H7 (cell line): ENCODE data around the gene BAAT. TPM values are rescaled to one million over a fixed set of nuclear protein-coding genes. Genes with fewer than 3 reads are reported as not detected.

ENCODE experiments used
- DNase-seq: peaks from one replicate; pipeline ENCODE4 v3.0.0; 2012
- H3K27me3 ChIP-seq: 2 replicates; pipeline ENCODE4 v1.6.0; 2011; ENCODE audit warnings: mild to moderate bottlenecking, low read length; ENCODE audit not compliant: control insufficient read depth, insufficient read depth
- H3K36me3 ChIP-seq: replicated peaks from 2 replicates; pipeline ENCODE4 v1.5.1; 2011; ENCODE audit warnings: low read length; ENCODE audit not compliant: control insufficient read depth, insufficient read depth
- H3K4me3 ChIP-seq: 2 replicates; pipeline ENCODE4 v1.5.1; 2011; ENCODE audit warnings: low read depth, mild to moderate bottlenecking, control low read depth, low read length, moderate library complexity; ENCODE audit not compliant: insufficient read depth
- total RNA-seq: library from RNA; depleted of rRNA; stranded (reverse); fragments of >200 nt; shearing (Covaris generic); gene quantifications from 2 replicates; pipeline ENCODE4 v1.2.3, GENCODE V29; 2014

Gene BAAT
- total RNA-seq, 1 experiment from 2014 or later, result 0.10 TPM

- no peak for DNase-seq
- Histone ChIP-seq H3K27me3 (no peaks in the 10 kb centered on the region), H3K4me3 (no peak overlapping the region), H3K36me3 (no peaks in the 10 kb centered on the region)
These were observed 2.9 kb downstream of the BAAT start for GRCh38 chr9:101381833-101382342.

- no peaks in the 10 kb centered on the region for H3K27me3 ChIP-seq
- DNase-seq, result no peak
- no peak overlapping the region for H3K4me3 ChIP-seq
- H3K36me3 ChIP-seq, result no peaks in the 10 kb centered on the region
These were observed 3.7 kb downstream of the BAAT start for GRCh38 chr9:101381118-101381517.

DNA sequence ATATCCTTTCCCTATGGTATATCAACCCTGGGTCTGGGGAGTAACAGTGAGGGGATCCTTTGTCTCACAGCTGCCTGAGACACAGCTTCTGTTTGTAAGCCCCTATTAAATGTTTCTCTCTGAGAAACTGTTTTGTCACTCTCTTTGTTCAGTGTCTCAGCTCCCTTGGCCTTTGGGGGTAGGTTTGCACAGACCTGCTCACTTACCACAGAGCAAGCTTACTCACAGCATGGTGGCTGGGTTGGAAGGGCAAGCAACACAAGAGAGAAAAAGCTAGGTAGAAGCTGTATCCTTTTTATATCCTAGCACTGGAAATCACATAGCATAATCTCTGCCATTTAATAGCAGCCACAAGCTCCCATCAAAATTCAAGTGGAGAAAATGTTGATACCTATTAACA is 4.5 kb downstream of the BAAT start:
- no peak for DNase-seq

DNA sequence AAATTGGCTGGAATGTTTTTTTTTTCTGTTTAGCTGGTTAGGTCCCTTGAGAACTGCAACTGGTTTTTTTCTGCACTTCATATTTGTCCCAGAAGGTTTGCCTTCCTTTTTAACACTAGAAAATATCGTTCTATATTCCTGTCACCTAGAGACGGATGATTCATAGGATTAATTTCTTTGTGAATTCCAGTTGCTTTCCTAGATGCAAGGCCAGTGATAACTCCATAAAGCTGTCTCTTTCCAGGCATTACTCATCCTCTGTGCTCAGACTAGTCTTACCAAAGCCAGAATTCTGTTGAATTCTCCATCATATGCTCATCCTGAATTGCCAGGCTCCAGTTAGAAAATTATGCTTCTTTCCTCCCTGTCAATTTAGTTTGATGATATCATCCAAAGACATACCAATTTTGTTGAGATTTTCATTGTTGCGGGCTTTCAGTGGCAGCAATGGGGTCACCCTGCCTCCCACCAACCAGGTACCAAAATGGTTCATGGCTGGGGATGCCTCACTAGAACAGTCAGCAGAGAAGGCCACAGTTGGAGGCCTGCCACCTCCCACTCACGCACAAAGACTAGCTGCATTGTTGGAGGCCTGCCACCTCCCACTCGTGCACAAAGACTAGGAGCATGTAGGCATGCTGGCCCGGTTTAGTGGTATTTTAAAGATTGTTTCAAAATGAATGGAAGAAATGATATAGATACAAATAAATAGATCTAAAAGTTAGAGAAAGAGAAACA is 8.5 kb downstream of the BAAT start:
- Histone ChIP-seq H3K27me3 (no peaks in the 10 kb centered on the region), H3K36me3 (no peaks in the 10 kb centered on the region), H3K4me3 (no peak overlapping the region)
- no peak for DNase-seq

More for the DNA sequence above, 4.5 kb downstream of the BAAT start:
- Histone ChIP-seq H3K36me3 (no peaks in the 10 kb centered on the region), H3K4me3 (no peak overlapping the region), H3K27me3 (no peaks in the 10 kb centered on the region)

- Histone ChIP-seq H3K27me3 (no peaks in the 10 kb centered on the region), H3K4me3 (no peak overlapping the region), H3K36me3 (no peaks in the 10 kb centered on the region)
- no peak for DNase-seq
These were observed 9.3 kb downstream of the BAAT start for GRCh38 chr9:101375546-101375945.

DNA sequence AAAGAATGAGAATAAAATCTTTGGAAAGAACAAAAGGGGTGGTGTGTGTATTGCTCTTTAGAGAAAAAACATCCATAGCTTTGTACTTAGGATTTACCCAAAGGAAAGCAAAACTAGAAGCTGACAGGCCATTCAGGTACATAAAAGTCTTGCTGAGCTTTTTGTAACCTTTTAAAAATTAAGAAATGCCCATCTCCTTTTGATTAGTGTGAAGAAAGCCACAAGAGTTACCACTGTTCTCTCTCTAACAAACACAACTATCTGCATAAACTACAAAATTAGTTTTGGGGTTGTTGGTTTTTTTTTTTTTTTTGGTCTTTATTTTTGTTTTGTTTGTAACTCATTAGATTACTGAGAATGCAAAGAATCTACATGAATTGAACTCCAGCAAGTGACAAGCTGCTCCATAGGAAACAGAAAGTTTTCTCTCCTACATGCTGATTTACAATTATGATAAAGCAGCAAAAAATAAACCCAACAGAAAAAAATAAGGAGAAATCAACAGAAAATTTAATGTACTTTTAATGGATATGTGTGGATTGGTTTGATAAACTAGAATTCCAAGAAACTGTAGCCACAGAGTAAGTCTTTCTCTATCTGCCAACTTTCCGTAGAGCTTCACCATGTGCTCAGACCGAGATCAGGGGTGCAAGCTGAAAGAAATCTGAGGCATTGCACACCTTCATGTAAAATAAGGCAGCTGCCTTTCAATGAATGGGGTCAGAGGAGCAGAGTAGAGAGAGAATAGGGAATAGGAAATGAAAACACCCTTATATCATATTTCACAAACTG is 12.3 kb downstream of the BAAT start:
- DNase-seq, result no peak
- H3K36me3 ChIP-seq, result no peaks in the 10 kb centered on the region
- no peak overlapping the region for H3K4me3 ChIP-seq
- H3K27me3 ChIP-seq, result no peaks in the 10 kb centered on the region

- no peak for DNase-seq
- Histone ChIP-seq H3K4me3 (no peak overlapping the region), H3K27me3 (no peaks in the 10 kb centered on the region), H3K36me3 (no peaks in the 10 kb centered on the region)
These were observed 13.0 kb downstream of the BAAT start for GRCh38 chr9:101371813-101372212.

DNA sequence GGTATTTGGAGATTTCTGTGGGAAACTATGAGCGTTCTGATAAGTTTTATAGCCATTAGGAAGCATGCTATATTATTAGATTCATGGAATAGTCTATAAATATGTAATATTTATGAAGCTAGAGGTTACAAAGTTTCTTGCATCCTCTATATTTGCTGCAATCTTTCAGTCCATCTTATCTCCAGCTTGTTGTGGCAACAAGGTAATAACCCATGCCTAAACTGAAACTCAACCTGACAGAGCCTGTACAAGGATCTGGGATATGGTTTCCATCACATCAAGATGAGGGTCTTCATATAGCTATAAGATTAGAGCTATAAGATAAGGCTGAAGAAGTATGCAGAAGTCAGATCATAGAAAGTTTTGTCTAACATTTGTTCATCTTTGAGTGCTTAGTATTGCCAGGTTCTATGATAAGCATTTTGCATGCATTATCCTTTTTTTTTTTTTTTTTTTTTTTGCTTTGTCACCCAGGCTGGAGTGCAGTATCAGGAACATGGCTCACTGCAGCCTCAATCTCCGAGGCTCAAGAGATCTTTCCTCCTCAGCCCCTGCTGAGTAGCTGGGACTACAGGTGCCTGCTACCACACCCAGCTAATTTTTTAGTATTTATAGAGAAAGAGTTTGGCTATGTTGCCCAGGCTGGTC is 14.8 kb downstream of the BAAT start:
- H3K27me3 ChIP-seq, result no peaks in the 10 kb centered on the region
- H3K4me3 ChIP-seq, result no peak overlapping the region

GRCh38 chr9:101369286-101369685 is 15.5 kb downstream of the BAAT start:
- Histone ChIP-seq H3K27me3 (no peaks in the 10 kb centered on the region), H3K36me3 (no peaks in the 10 kb centered on the region), H3K4me3 (no peak overlapping the region)
- DNase-seq, result no peak

More for the DNA sequence above, 14.8 kb downstream of the BAAT start:
- no peaks in the 10 kb centered on the region for H3K36me3 ChIP-seq
- DNase-seq, result no peak

- H3K4me3 ChIP-seq, result no peak overlapping the region
- H3K27me3 ChIP-seq, result no peaks in the 10 kb centered on the region
- H3K36me3 ChIP-seq, result no peaks in the 10 kb centered on the region
- DNase-seq, result no peak
These were observed 17.5 kb downstream of the BAAT start for GRCh38 chr9:101367323-101367722.

DNA sequence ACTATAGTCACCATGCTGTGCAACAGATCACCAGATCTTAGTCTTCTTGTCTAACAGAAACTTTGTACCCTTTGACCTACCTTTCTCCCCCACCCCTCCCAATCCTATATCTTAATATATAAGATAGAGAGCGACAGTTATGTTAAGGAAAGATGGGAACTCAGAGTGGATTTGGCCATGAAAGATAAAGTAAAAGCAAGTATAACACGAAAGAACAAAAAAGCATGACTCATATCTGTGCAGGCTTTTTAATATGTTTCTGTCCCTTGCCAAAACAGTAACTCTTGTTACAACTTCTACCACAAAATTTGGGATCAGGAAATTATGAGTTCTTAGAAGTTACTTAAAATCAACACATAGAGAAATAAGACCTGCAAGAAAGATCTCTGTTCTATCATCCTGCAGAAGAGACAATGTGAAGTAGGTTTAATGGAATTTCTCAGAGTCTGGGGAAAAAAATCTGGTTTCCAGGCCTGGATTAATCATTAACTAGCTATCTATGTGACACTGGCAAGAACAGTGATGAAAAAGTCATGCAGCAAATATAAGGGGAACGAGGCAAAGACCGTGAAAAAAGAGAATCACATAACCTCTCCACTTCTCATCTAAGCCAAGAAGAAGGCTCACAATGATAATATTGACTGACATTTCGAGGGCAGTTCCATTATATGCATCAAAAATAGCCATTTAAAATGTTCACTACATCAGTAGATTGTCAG is 18.6 kb downstream of the BAAT start:
- Histone ChIP-seq H3K4me3 (no peak overlapping the region), H3K36me3 (no peaks in the 10 kb centered on the region), H3K27me3 (no peaks in the 10 kb centered on the region)
- DNase-seq, result no peak

DNA sequence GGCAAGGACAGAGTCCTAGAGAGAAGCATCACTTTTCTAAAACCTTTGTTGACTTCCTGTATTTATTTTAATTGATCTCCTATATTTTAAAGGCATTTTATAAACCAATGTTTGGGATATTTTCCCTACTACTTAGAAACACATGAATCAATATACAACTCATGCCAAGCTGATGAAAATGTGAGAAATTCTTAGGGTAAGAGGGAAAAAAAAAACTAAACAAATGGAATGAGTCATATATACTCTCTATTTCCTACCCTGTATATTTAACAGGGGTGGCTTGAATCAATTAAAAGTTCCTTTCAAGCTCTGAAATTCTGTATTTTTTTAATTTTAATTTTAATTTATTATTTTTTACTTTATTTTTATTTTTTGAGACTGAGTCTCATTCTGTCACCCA is 19.6 kb downstream of the BAAT start:
- Histone ChIP-seq H3K27me3 (no peaks in the 10 kb centered on the region), H3K36me3 (no peaks in the 10 kb centered on the region)
- no peak for DNase-seq

GRCh38 chr9:101362450-101362849 is 22.4 kb downstream of the BAAT start:
- no peak overlapping the region for H3K4me3 ChIP-seq
- H3K27me3 ChIP-seq, result no peaks in the 10 kb centered on the region
- no peak for DNase-seq
- no peaks in the 10 kb centered on the region for H3K36me3 ChIP-seq

More for the DNA sequence above, 19.6 kb downstream of the BAAT start:
- H3K4me3 ChIP-seq, result no peak overlapping the region

GRCh38 chr9:101360647-101361046 is 24.2 kb downstream of the BAAT start:
- DNase-seq, result no peak
- H3K27me3 ChIP-seq, result no peaks in the 10 kb centered on the region
- H3K36me3 ChIP-seq, result no peaks in the 10 kb centered on the region
- H3K4me3 ChIP-seq, result no peak overlapping the region
